ENCODE results near the gene PCBP3. TPM values are rescaled to one million over a fixed set of nuclear protein-coding genes. Genes with fewer than 3 reads are reported as not detected.

The PCBP3 gene
- total RNA-seq, 1 experiment from 2014 or later: not detected

- H3K4me3 ChIP-seq (ENCODE audit: low read depth in 2 of 2, low read length in 2 of 2): no peak overlapping the region
- H3K36me3 ChIP-seq (ENCODE audit: control insufficient read depth, insufficient read depth, low read length): no peaks in the 10 kb centered on the region
- no peaks in the 10 kb centered on the region for H3K9me3 ChIP-seq (ENCODE audit: control insufficient read depth, insufficient read depth, low read depth, low read length)
- in situ Hi-C loops (cut with HindIII; ENCODE audit: low pct_unique_long_range_greater_than_20kb, low sequenced_read_pairs) (no loop called here), intact Hi-C loops (cut with micrococcal nuclease; ENCODE audit: unreplicated experiment) (no loop called here)
- H3K27ac ChIP-seq (ENCODE audit: low read length): no peak overlapping the region
- no peaks in the 10 kb centered on the region for H3K27me3 ChIP-seq (ENCODE audit: control insufficient read depth, insufficient read depth, low read length)
- no peak for TF ChIP-seq POLR2AphosphoS5 (IDR thresholded peaks at IDR 0.05; ENCODE audit: low read depth, low read length)
- no peak for TF ChIP-seq CTCF (IDR thresholded peaks at IDR 0.05)
- no peak for TF ChIP-seq SIN3A (IDR thresholded peaks at IDR 0.05; ENCODE audit: borderline replicate concordance, insufficient read depth, low read depth, low read length)
- no peak for TF ChIP-seq REST (IDR thresholded peaks at IDR 0.05; ENCODE audit: insufficient read depth in 1 of 2, low read depth in 2 of 2, low read length in 1 of 2)
- TF ChIP-seq TCF7L2 (IDR thresholded peaks at IDR 0.05; ENCODE audit: low read depth, low read length): no peak
- ChIA-PET POLR2A (no interaction called here), CTCF (no interaction called here)
- ATAC-seq (no peak), DNase-seq (ENCODE audit: low read depth, low spot score) (no peak)
- BruUV-seq (replicated peaks): no TSS peak
- H3K4me1 ChIP-seq (ENCODE audit: control insufficient read depth, insufficient read depth, low read length): no peaks in the 10 kb centered on the region
These were observed 257.7 kb downstream of the PCBP3 start for GRCh38 chr21:45901061-45901690.

GRCh38 chr21:45902292-45902995, 258.9 kb downstream of the PCBP3 start:
- H3K4me1 ChIP-seq (ENCODE audit: control insufficient read depth, insufficient read depth, low read length): no peaks in the 10 kb centered on the region
- intact Hi-C loops (cut with micrococcal nuclease; ENCODE audit: unreplicated experiment): no loop called here
- in situ Hi-C loops (cut with HindIII; ENCODE audit: low pct_unique_long_range_greater_than_20kb, low sequenced_read_pairs): no loop called here
- DNase-seq (ENCODE audit: low read depth, low spot score): no peak
- no peak for ATAC-seq
- ChIA-PET POLR2A (no interaction called here), CTCF (no interaction called here)
- no peaks in the 10 kb centered on the region for H3K9me3 ChIP-seq (ENCODE audit: control insufficient read depth, insufficient read depth, low read depth, low read length)
- no peaks in the 10 kb centered on the region for H3K27me3 ChIP-seq (ENCODE audit: control insufficient read depth, insufficient read depth, low read length)
- H3K36me3 ChIP-seq (ENCODE audit: control insufficient read depth, insufficient read depth, low read length): no peaks in the 10 kb centered on the region
- TF ChIP-seq TCF7L2 (IDR thresholded peaks at IDR 0.05; ENCODE audit: low read depth, low read length) (no peak), REST (IDR thresholded peaks at IDR 0.05; ENCODE audit: insufficient read depth in 1 of 2, low read depth in 2 of 2, low read length in 1 of 2) (no peak), POLR2AphosphoS5 (IDR thresholded peaks at IDR 0.05; ENCODE audit: low read depth, low read length) (no peak), CTCF (IDR thresholded peaks at IDR 0.05) (no peak), SIN3A (IDR thresholded peaks at IDR 0.05; ENCODE audit: borderline replicate concordance, insufficient read depth, low read depth, low read length) (no peak)
- no peak overlapping the region for H3K27ac ChIP-seq (ENCODE audit: low read length)
- H3K4me3 ChIP-seq (ENCODE audit: low read depth in 2 of 2, low read length in 2 of 2): no peak overlapping the region
- BruUV-seq (replicated peaks): no TSS peak

Measured in Panc1 (cell line).